Gastroesophageal sphincter (tissue), 4 donors: ENCODE measurements around the gene NOS3. TPM values are rescaled to one million over a fixed set of nuclear protein-coding genes. Genes with fewer than 3 reads are reported as not detected.

Experiments used
- ATAC-seq: fragments of 150-250 bp; one replicate; pipeline ENCODE4 v1.9.1; 2016; ENCODE audit warnings: mild to moderate bottlenecking, moderate library complexity
- H3K27ac ChIP-seq, 4 donors: fragments of 200-600 bp; sonication (generic) in 3 of 4; 1 replicate in 3 of 4; 2 replicates in 1 of 4; pipeline ENCODE4 v1.5.1; 2016 to 2019
- H3K27me3 ChIP-seq: fragments of 200-600 bp; sonication (generic); one replicate; pipeline ENCODE4 v1.5.1; 2019
- H3K36me3 ChIP-seq, 2 donors: fragments of 200-600 bp; sonication (generic); one replicate each; pipeline ENCODE4 v1.5.1; 2019; ENCODE audit warnings: control low read depth in 1 of 2
- H3K4me1 ChIP-seq, 3 donors: fragments of 200-600 bp; sonication (generic); 1 replicate in 2 of 3; 2 replicates in 1 of 3; pipeline ENCODE4 v1.5.1; 2016 to 2019; ENCODE audit warnings: control low read depth in 2 of 3
- H3K4me3 ChIP-seq, 2 donors: fragments of 200-600 bp; sonication (generic); one replicate each; pipeline ENCODE4 v1.5.1; 2019; ENCODE audit warnings: mild to moderate bottlenecking in 1 of 2, moderate library complexity in 1 of 2
- H3K9me3 ChIP-seq, 3 donors: fragments of 200-600 bp; sonication (generic); one replicate each; pipeline ENCODE4 v1.5.1; 2017 to 2019; ENCODE audit warnings: control low read depth in 2 of 3
- CTCF ChIP-seq, 4 experiments: fragments of 200-600 bp in 2 of 4; fragments of 450-650 bp in 2 of 4; sonication (generic) in 1 of 4; IDR thresholded peaks; one replicate each; pipeline ENCODE4 v1.5.1; 2017 to 2019; ENCODE audit warnings: antibody characterized with exemption in 4 of 4, mild to moderate bottlenecking in 2 of 4, moderate library complexity in 2 of 4
- EP300 ChIP-seq: sonication (generic); formaldehyde crosslinking; IDR thresholded peaks from one replicate; pipeline ENCODE4 v1.6.1; 2017; ENCODE audit warnings: antibody characterized with exemption, mild to moderate bottlenecking
- POLR2A ChIP-seq, 2 donors: fragments of 450-650 bp; IDR thresholded peaks; one replicate each; pipeline ENCODE4 v1.6.1; 2017; ENCODE audit warnings: antibody characterized with exemption in 2 of 2, mild to moderate bottlenecking in 2 of 2, moderate library complexity in 1 of 2
- POLR2AphosphoS5 ChIP-seq: sonication (generic); formaldehyde crosslinking; IDR thresholded peaks from one replicate; pipeline ENCODE4 v1.6.1; 2017; ENCODE audit warnings: antibody characterized with exemption
- WGBS, 2 donors: methylation state at CpG; one replicate each; pipeline ENCODE4 v1.1.5; 2018; ENCODE audit warnings: low coverage in 1 of 2; 5-methylcytosine and 5-hydroxymethylcytosine counted together
- total RNA-seq, 4 donors: library from RNA; depleted of rRNA; stranded (reverse); fragments of >200 nt; gene quantifications; one replicate each; pipeline ENCODE4 v1.1.0, GENCODE V29; 2016

Gene NOS3
- total RNA-seq, 4 donors from 2014 or later: 6.8 to 29.4 (median 13.5) TPM

DNA sequence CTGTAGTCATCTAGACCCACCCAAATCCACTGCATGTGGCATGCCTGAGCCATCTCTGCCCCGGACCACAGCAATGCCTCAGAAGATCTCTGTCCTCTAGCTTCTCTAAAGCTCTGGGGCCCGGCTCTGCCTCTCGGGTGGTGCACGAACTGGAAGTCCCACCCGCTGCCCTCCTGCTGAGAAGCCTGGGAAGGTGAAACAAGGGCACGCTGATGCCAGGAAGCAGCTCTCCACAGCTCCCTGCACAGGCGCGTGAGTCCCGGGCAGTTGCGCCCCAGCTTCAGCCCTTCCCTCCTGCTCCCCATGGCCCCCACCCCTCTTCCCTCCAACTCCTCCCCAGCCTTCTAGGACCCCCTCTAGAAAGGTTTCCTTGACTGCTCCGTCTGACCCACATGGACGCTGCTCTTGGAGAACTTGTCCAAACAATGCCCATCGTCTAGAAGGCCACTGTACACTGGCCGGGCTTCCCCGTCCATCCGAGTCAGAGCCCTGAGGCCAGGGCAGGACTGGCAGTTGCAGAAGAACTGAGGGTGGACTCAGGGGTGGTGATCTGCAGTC lies 25.5 kb upstream of the NOS3 start:
- peak overlapping the region in 3 of 4 donors; percentile 77 to 81 (median 77) for H3K27ac ChIP-seq

GRCh38 chr7:150966002-150966401 lies 24.8 kb upstream of the NOS3 start:
- Histone ChIP-seq H3K9me3 (no peaks in the 10 kb centered on the region), H3K4me3 (no peak overlapping the region), H3K27me3 (no peaks in the 10 kb centered on the region), H3K4me1 (peaks cover 0 to 99% (median 56%) of the 10 kb centered on the region in 3 donors), H3K36me3 (no peaks in the 10 kb centered on the region), H3K27ac (peak overlapping the region in 2 of 4 donors; percentile 77 to 81)
- no peak for ATAC-seq
- no CpG with 5 or more reads among the region's 1 CpG for WGBS, 2 donors
- TF ChIP-seq CTCF (IDR thresholded peaks at IDR 0.05) (peak in 2 of 4 experiments; percentile 20 to 39), POLR2A (IDR thresholded peaks at IDR 0.05) (no peak), EP300 (no peak)

More for the DNA sequence above, 25.5 kb upstream of the NOS3 start:
- 42% methylated on average over 5 of the region's 16 CpGs; no CpG with 5 or more reads in 1 of the 2 donors for WGBS, 2 donors
- Histone ChIP-seq H3K9me3 (no peaks in the 10 kb centered on the region), H3K27me3 (no peaks in the 10 kb centered on the region), H3K4me1 (peaks cover 0 to 98% (median 49%) of the 10 kb centered on the region in 3 donors), H3K36me3 (no peaks in the 10 kb centered on the region), H3K4me3 (no peak overlapping the region)
- TF ChIP-seq POLR2AphosphoS5 (no peak), CTCF (IDR thresholded peaks at IDR 0.05) (no peak), EP300 (no peak), POLR2A (IDR thresholded peaks at IDR 0.05) (no peak)
- ATAC-seq: no peak

GRCh38 chr7:150967349-150967748 lies 23.5 kb upstream of the NOS3 start:
- H3K36me3 ChIP-seq: no peaks in the 10 kb centered on the region
- H3K4me1 ChIP-seq: peaks cover 0 to 99% (median 63%) of the 10 kb centered on the region in 3 donors
- H3K9me3 ChIP-seq: no peaks in the 10 kb centered on the region
- 27 to 46% methylated on average over 6 of the region's 6 CpGs for WGBS, 2 donors
- no peak for ATAC-seq
- no peak overlapping the region for H3K4me3 ChIP-seq
- H3K27me3 ChIP-seq: no peaks in the 10 kb centered on the region
- no peak for TF ChIP-seq EP300
- TF ChIP-seq POLR2AphosphoS5: peak; percentile 15
- H3K27ac ChIP-seq: peak overlapping the region in 2 of 4 donors; percentile 11 to 38

DNA sequence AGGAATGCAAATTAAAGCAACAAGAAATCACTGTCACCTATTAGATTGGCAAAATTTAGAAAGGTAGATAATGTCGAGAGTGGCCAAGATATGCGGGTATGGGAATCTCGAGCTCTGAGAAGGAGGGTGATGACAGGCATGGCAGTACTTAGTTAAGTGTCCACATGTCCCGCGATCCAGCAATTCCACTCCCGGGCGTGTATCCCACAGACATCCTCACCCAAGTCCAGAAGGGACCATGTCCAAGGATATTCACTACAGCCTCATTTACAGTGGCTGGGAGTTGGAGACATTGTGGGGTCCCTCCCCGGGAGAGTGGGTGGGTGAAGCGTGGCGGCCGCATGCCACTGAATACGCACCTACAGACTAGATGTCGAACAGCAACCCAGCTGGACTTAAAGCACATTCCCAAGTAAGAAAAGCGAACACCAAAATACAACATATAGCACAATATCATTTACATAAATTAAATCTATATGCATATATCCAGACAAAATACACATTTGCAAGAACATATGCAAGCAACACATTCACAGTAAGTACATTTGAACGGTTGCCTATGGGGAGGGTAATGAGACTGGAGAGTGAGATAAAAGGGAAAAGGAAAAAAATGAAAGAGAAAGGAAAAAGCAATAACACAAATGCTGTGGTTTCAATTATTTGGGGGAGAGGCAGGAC lies 22.6 kb upstream of the NOS3 start:
- H3K4me1 ChIP-seq: peaks cover 0 to 99% (median 61%) of the 10 kb centered on the region in 3 donors
- H3K9me3 ChIP-seq: no peaks in the 10 kb centered on the region
- no peak for TF ChIP-seq EP300
- no peak for TF ChIP-seq POLR2A (IDR thresholded peaks at IDR 0.05)
- no peak for TF ChIP-seq CTCF (IDR thresholded peaks at IDR 0.05)
- TF ChIP-seq POLR2AphosphoS5: no peak
- ATAC-seq: no peak
- no peak overlapping the region for H3K4me3 ChIP-seq
- H3K27ac ChIP-seq: peak overlapping the region in 3 of 4 donors; percentile 11 to 85 (median 37)
- 72 to 74% methylated on average over 9 to 15 of the region's 15 CpGs for WGBS, 2 donors
- no peaks in the 10 kb centered on the region for H3K36me3 ChIP-seq
- H3K27me3 ChIP-seq: no peaks in the 10 kb centered on the region

DNA sequence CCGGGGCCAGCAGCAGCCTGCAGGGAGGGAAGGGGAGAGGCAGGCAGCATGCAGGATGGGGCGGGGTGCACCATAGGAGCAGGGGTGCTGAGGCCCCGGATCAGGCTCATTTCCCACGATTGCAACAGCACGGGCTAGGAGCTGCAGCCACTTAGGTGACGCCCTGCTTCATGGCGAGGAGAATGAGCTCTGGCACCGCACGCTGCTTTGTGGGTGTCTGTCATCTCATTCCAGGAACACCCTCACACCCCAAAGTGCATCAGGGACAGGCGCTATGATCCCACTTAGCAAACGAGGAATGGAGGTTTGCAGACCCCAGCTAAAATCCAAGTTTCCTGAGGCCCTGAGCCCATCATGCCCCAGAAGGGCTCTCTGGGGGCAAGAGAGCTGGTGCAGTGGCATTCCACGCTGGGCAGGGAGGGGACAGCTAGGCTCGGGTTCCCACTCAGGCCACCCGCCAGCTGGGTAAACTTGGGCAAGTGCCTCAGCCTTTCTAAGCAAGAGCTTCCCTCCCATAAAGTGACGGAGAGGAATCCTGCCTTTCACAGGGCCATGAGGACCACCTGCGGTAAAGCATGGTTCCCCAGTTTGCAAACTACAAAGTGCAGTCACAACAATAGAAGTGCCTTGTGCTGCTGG lies 22.0 kb upstream of the NOS3 start:
- no peaks in the 10 kb centered on the region for H3K9me3 ChIP-seq
- ATAC-seq: no peak
- TF ChIP-seq POLR2AphosphoS5 (no peak), CTCF (IDR thresholded peaks at IDR 0.05) (no peak), POLR2A (IDR thresholded peaks at IDR 0.05) (no peak), EP300 (no peak)
- no peaks in the 10 kb centered on the region for H3K36me3 ChIP-seq
- peaks cover 2% of the 10 kb centered on the region for H3K27me3 ChIP-seq
- 43 to 56% methylated on average over 5 of the region's 16 CpGs for WGBS, 2 donors
- peak overlapping the region in 2 of 4 donors; percentile 37 to 85 for H3K27ac ChIP-seq
- no peak overlapping the region for H3K4me3 ChIP-seq
- peaks cover 0 to 99% (median 56%) of the 10 kb centered on the region in 3 donors for H3K4me1 ChIP-seq
